GM12878 (cell line): ENCODE measurements around the gene NUDT3. TPM values are rescaled to one million over a fixed set of nuclear protein-coding genes. Genes with fewer than 3 reads are reported as not detected.

Experiments
- ATAC-seq: fragments of 200-7000 bp; cut with Tn5 transposase; 3 replicates; pipeline ENCODE4 v1.9.1; 2020; ENCODE audit warnings: mild to moderate bottlenecking, moderate library complexity
- BruUV-seq: library from RNA; stranded (reverse); fragments of 400-500 nt; replicated peaks from 2 replicates; lab custom pipeline; 2021; lab: Mats Ljungman, UMichigan
- CTCF ChIA-PET: fragments of 300-600 bp; sonication (Branson Sonifier 250); formaldehyde crosslinking; extraction: SDS; loops from one replicate; lab custom pipeline; 2021; ENCODE audit warnings: inconsistent platforms; lab: Yijun Ruan, JAX
- POLR2A ChIA-PET: fragments of 350-600 bp; formaldehyde crosslinking; extraction: SDS; loops from one replicate; lab custom pipeline; 2021; ENCODE audit warnings: inconsistent platforms; lab: Charles Lee
- RAD21 ChIA-PET: fragments of 300-600 bp; sonication (Branson Sonifier 250); formaldehyde crosslinking; loops from one replicate; lab custom pipeline; 2023; ENCODE audit warnings: antibody characterized with exemption; ENCODE audit not compliant: unreplicated experiment; lab: Charles Lee
- SMC1A ChIA-PET: fragments of 300-600 bp; sonication (Branson Sonifier 250); formaldehyde crosslinking; loops from one replicate; lab custom pipeline; 2023; ENCODE audit not compliant: unreplicated experiment, uncharacterized antibody; lab: Charles Lee
- DNase-seq: peaks from one replicate; pipeline ENCODE4 v3.0.0-alpha.2; 2011; ENCODE audit warnings: low read depth, low spot score
- FAIRE-seq: peaks from 3 replicates; lab custom pipeline; 2011; peaks lifted over from hg19 to GRCh38; lab: Jason Lieb, UNC
- H2AFZ ChIP-seq: 2 replicates; pipeline ENCODE4 v1.6.0; 2011; ENCODE audit warnings: low read depth, low read length, control low read depth; ENCODE audit not compliant: control insufficient read depth
- H3K27ac ChIP-seq: 2 replicates; pipeline ENCODE4 v1.5.1; 2011; ENCODE audit warnings: control low read depth; ENCODE audit not compliant: control insufficient read depth, insufficient read depth
- H3K27me3 ChIP-seq, 2 experiments: replicated peaks in 1 of 2; 2 replicates each; pipeline versions ENCODE4 v1.6.0 to v1.6.1; 2011; ENCODE audit warnings: low read length in 1 of 2; ENCODE audit not compliant: control insufficient read depth in 2 of 2, insufficient read depth in 2 of 2
- H3K36me3 ChIP-seq, 2 experiments: 2 replicates each; pipeline ENCODE4 v1.5.1; 2011; ENCODE audit warnings: low read length in 1 of 2; ENCODE audit not compliant: control insufficient read depth in 2 of 2, insufficient read depth in 2 of 2
- H3K4me1 ChIP-seq: 2 replicates; pipeline ENCODE4 v1.6.1; 2011; ENCODE audit warnings: mild to moderate bottlenecking, low read length, moderate library complexity, mixed read lengths; ENCODE audit not compliant: control insufficient read depth, insufficient read depth
- H3K4me2 ChIP-seq: 2 replicates; pipeline ENCODE4 v1.6.0; 2011; ENCODE audit warnings: control low read depth; ENCODE audit not compliant: control insufficient read depth, insufficient read depth
- H3K4me3 ChIP-seq: fragments of 200-600 bp; sonication (generic); 2 replicates; pipeline ENCODE4 v1.5.1; 2016
- H3K79me2 ChIP-seq: 2 replicates; pipeline ENCODE4 v1.6.0; 2011; ENCODE audit warnings: low read length; ENCODE audit not compliant: control insufficient read depth, insufficient read depth
- H3K9ac ChIP-seq: 2 replicates; pipeline ENCODE4 v1.8.0; 2011; ENCODE audit warnings: low read length, control low read depth, mixed read lengths; ENCODE audit not compliant: control insufficient read depth, insufficient read depth
- H3K9me3 ChIP-seq: replicated peaks from 3 replicates; pipeline ENCODE4 v1.5.1; 2011; ENCODE audit warnings: mild to moderate bottlenecking, low read length; ENCODE audit not compliant: control insufficient read depth, insufficient read depth
- H4K20me1 ChIP-seq: 2 replicates; pipeline ENCODE4 v1.6.0; 2011; ENCODE audit not compliant: control insufficient read depth, insufficient read depth
- BMI1 ChIP-seq: fragments of 450-650 bp; IDR thresholded peaks from 2 replicates; pipeline ENCODE4 v1.6.1; 2016; ENCODE audit warnings: mild to moderate bottlenecking, moderate library complexity, borderline replicate concordance
- EED ChIP-seq: sonication (generic); IDR thresholded peaks from 2 replicates; pipeline ENCODE4 v1.6.1; 2016; ENCODE audit warnings: antibody characterized with exemption, low read depth
- MEF2B ChIP-seq: fragments of 450-650 bp; IDR thresholded peaks from 2 replicates; pipeline ENCODE4 v1.6.1; 2018; ENCODE audit warnings: mild to moderate bottlenecking, moderate library complexity; ENCODE audit not compliant: partially characterized antibody, poor library complexity, severe bottlenecking
- POLR2A ChIP-seq: IDR thresholded peaks from 2 replicates; pipeline ENCODE4 v1.6.1; 2011; ENCODE audit warnings: low read depth, mild to moderate bottlenecking, low read length
- SIN3A ChIP-seq: IDR thresholded peaks from 2 replicates; pipeline ENCODE4 v1.6.1; 2012; ENCODE audit warnings: low read depth, low read length, improper control_type of control experiment
- SIX5 ChIP-seq: IDR thresholded peaks from 2 replicates; pipeline ENCODE4 v1.6.1; 2011; ENCODE audit warnings: mild to moderate bottlenecking, low read depth, low read length, moderate library complexity; ENCODE audit not compliant: severe bottlenecking
- SMARCA5 ChIP-seq: fragments of 450-650 bp; IDR thresholded peaks from 2 replicates; pipeline ENCODE4 v1.6.1; 2017; ENCODE audit warnings: mild to moderate bottlenecking
- SP1 ChIP-seq: IDR thresholded peaks from one replicate; pipeline ENCODE4 v1.6.1; 2011; ENCODE audit warnings: low read depth, low read length
- TARDBP ChIP-seq: IDR thresholded peaks from 2 replicates; pipeline ENCODE4 v1.6.1; 2016; ENCODE audit warnings: borderline replicate concordance
- TBL1XR1 ChIP-seq: IDR thresholded peaks from 2 replicates; pipeline ENCODE4 v1.6.1; 2012; ENCODE audit warnings: low read depth, low read length, improper control_type of control experiment
- ZNF687 ChIP-seq: fragments of 450-650 bp; IDR thresholded peaks from 2 replicates; pipeline ENCODE4 v1.6.1; 2017; ENCODE audit warnings: mild to moderate bottlenecking, moderate library complexity
- WGBS: methylation state at CpG from one replicate; pipeline ENCODE4 v1.1.6; 2016; ENCODE audit warnings: low lambda C conversion rate; ENCODE audit not compliant: insufficient replicate concordance, insufficient coverage; ENCODE audit errors: missing lambda C conversion rate; 5-methylcytosine and 5-hydroxymethylcytosine counted together
- in situ Hi-C: fragments of 300-500 bp; cut with MboI; formaldehyde crosslinking; loops from 9 replicates; pipeline ENCODE4 v1.14.3; 2018; ENCODE audit warnings: mixed read lengths
- intact Hi-C: fragments of 100-400 bp; cut with micrococcal nuclease; formaldehyde crosslinking; loops from one replicate; pipeline ENCODE4 v1.14.2; 2022; ENCODE audit not compliant: unreplicated experiment
- polyA plus RNA-seq, 11 experiments: library from polyadenylated mRNA; depleted of rRNA in 4 of 11; unstranded in 6 of 11; stranded (reverse) in 5 of 11; fragments of >200 nt; fragmentation: Nextera tagmentation in 4 of 11; fragmentation: Illumina TruSeq in 1 of 11; extraction: Ambion mirVana in 4 of 11; extraction: Trizol in 1 of 11; gene quantifications; 1 replicate in 1 of 11; 2 replicates in 10 of 11; pipeline versions ENCODE4 v1.2.1 to v1.2.3, GENCODE V29; 2011 to 2016; ENCODE audit warnings: inconsistent platforms in 2 of 11, missing spikeins in 2 of 11, low read depth in 1 of 11
- total RNA-seq, 4 experiments: library from RNA; depleted of rRNA in 3 of 4; stranded (reverse); fragments of >200 nt in 3 of 4; fragmentation: Illumina TruSeq in 1 of 4; extraction: Trizol in 1 of 4; gene quantifications; 2 replicates each; pipeline versions ENCODE4 v1.2.1 to v1.2.3, GENCODE V29; 2013 to 2021

The NUDT3 gene
- total and polyA plus RNA-seq, 10 of the 15 experiments (the other 5 are each of a cell fraction or from before 2014, with no cell fraction given), result 2.4 to 32.3 (median 25.5) TPM

GRCh38 chr6:34388421-34388820 is 4.0 kb downstream of the NUDT3 start:
- in situ Hi-C loops (no loop called here), intact Hi-C loops (no loop called here)
- ChIA-PET CTCF (interaction anchor here (0.9 to 2.8 kb wide), 4 partner anchors 25 to 192 kb away, joined by 3 to 12 read pairs (median 4); partner anchors contain the start of gene SMIM29), POLR2A (interaction anchor here (1.2 kb wide), 1 partner anchor 152 kb away, joined by 3 read pairs; the partner anchor contains the start of gene HMGA1), SMC1A (interaction anchor here (0.6 to 3.7 kb wide), 4 partner anchors 10 to 193 kb away, joined by 3 to 15 read pairs (median 3); no protein-coding TSS in a partner anchor), RAD21 (interaction anchor here (0.6 kb wide), 1 partner anchor 131 kb away, joined by 4 read pairs; no protein-coding TSS in a partner anchor)
- H3K9me3 ChIP-seq, result peaks cover 3% of the 10 kb centered on the region; the same call in 2 of the 3 replicates
- FAIRE-seq (no peak), DNase-seq (no peak)
- no peak overlapping the region for H3K27ac ChIP-seq
- 98% methylated on average over 3 of the region's 3 CpGs for WGBS
- H2AFZ ChIP-seq, result no peak overlapping the region
- H3K36me3 ChIP-seq, result no peaks in the 10 kb centered on the region
- H3K4me2 ChIP-seq, result peak overlapping the region; percentile 42; the same call in 1 of the 2 replicates
- no peaks in the 10 kb centered on the region for H3K27me3 ChIP-seq
- H3K9ac ChIP-seq, result no peak overlapping the region
- H3K79me2 ChIP-seq, result peaks cover 94% of the 10 kb centered on the region
- H3K4me3 ChIP-seq, result no peak overlapping the region
- no peaks in the 10 kb centered on the region; the same call in 1 of the 2 replicates for H3K4me1 ChIP-seq
- no TSS peak for BruUV-seq
- H4K20me1 ChIP-seq, result no peaks in the 10 kb centered on the region
- TF ChIP-seq MEF2B (no peak), EED (no peak), SP1 (no peak), SIX5 (no peak), BMI1 (no peak), ZNF687 (no peak), SMARCA5 (no peak), SIN3A (no peak), POLR2A (no peak), TARDBP (no peak), TBL1XR1 (no peak)
- TF ChIP-seq, all 136 proteins: peak for 0
- ATAC-seq, result no peak
